ENCODE data around the gene PDZD7.

PDZD7 gene

GRCh38 chr10:101031128-101031795 lies at the start of gene PDZD7, which contains the start of gene SFXN3:
TSS of gene PDZD7 (minus strand) at chr10:101031129. CDS start at chr10:101030219, 910 bp downstream.
TSS of gene SFXN3 (plus strand) at chr10:101031234. CDS start at chr10:101034695, 3,461 bp downstream.
- peak within 1 kb of the TSS; percentile 50 for H3K9ac ChIP-seq (ENCODE audit: low read depth, low read length)
- no peak for TF ChIP-seq EZH2 (IDR thresholded peaks at IDR 0.05; ENCODE audit: borderline replicate concordance, low read depth, low read length, severe bottlenecking)
- peak within 1 kb of the TSS; percentile 19 to 68; a peak in 3 of 4 replicates for H3K4me3 ChIP-seq (ENCODE audit: low read depth in 1 of 2, low read length in 2 of 2)
- H3K36me3 ChIP-seq (ENCODE audit: insufficient read depth, low read length): no peaks in the 10 kb centered on the region
- H3K79me2 ChIP-seq (ENCODE audit: insufficient read depth, low read length): no peaks in the 10 kb centered on the region
- H3K4me2 ChIP-seq (ENCODE audit: insufficient read depth, low read length): peak within 1 kb of the TSS; percentile 93
- peaks cover 16% of the 10 kb centered on the region for H4K20me1 ChIP-seq (ENCODE audit: insufficient read depth, low read length)
- peak; percentile 92 for DNase-seq
- peaks cover 14% of the 10 kb centered on the region for H3K27me3 ChIP-seq (ENCODE audit: insufficient read depth, low read length, poor library complexity)
- H3K27ac ChIP-seq (ENCODE audit: low read length): peak within 1 kb of the TSS; percentile 20; the same call in 1 of the 2 replicates
- peak; percentile 95 for ATAC-seq (ENCODE audit: insufficient read depth, low read depth)
- peak within 1 kb of the TSS; percentile 78 for H2AFZ ChIP-seq (ENCODE audit: low read depth, low read length)
- peaks cover 32% of the 10 kb centered on the region for H3K4me1 ChIP-seq (ENCODE audit: insufficient read depth, low read length)
- no peaks in the 10 kb centered on the region for H3K9me3 ChIP-seq (ENCODE audit: insufficient read depth, low read length, severe bottlenecking)

- H3K4me2 ChIP-seq (ENCODE audit: insufficient read depth, low read length): no peak overlapping the region
- H3K27ac ChIP-seq (ENCODE audit: low read length): no peak overlapping the region
- H3K4me3 ChIP-seq (ENCODE audit: low read depth in 1 of 2, low read length in 2 of 2): no peak overlapping the region
- no peaks in the 10 kb centered on the region for H3K4me1 ChIP-seq (ENCODE audit: insufficient read depth, low read length)
- peaks cover 6% of the 10 kb centered on the region; the same call in 1 of the 2 replicates for H4K20me1 ChIP-seq (ENCODE audit: insufficient read depth, low read length)
- ATAC-seq (ENCODE audit: insufficient read depth, low read depth) (no peak), DNase-seq (no peak)
- H3K79me2 ChIP-seq (ENCODE audit: insufficient read depth, low read length): no peaks in the 10 kb centered on the region
- TF ChIP-seq EZH2 (IDR thresholded peaks at IDR 0.05; ENCODE audit: borderline replicate concordance, low read depth, low read length, severe bottlenecking): no peak
- TF ChIP-seq CTCF (IDR thresholded peaks at IDR 0.05; ENCODE audit: borderline replicate concordance, extremely low read depth, low read length, poor library complexity, severe bottlenecking): no peak
- H2AFZ ChIP-seq (ENCODE audit: low read depth, low read length): no peak overlapping the region
- peaks cover 33% of the 10 kb centered on the region for H3K27me3 ChIP-seq (ENCODE audit: insufficient read depth, low read length, poor library complexity)
- H3K36me3 ChIP-seq (ENCODE audit: insufficient read depth, low read length): no peaks in the 10 kb centered on the region
- no peak overlapping the region for H3K9ac ChIP-seq (ENCODE audit: low read depth, low read length)
- H3K9me3 ChIP-seq (ENCODE audit: insufficient read depth, low read length, severe bottlenecking): no peaks in the 10 kb centered on the region
Observed at GRCh38 chr10:101079874-101080273, 48.9 kb upstream of the PDZD7 start.

GRCh38 chr10:101076630-101077029 lies 45.7 kb upstream of the PDZD7 start:
- no peak for ATAC-seq (ENCODE audit: insufficient read depth, low read depth)
- Histone ChIP-seq H3K27me3 (ENCODE audit: insufficient read depth, low read length, poor library complexity) (peaks cover 24% of the 10 kb centered on the region), H3K9ac (ENCODE audit: low read depth, low read length) (no peak overlapping the region), H3K4me1 (ENCODE audit: insufficient read depth, low read length) (no peaks in the 10 kb centered on the region), H3K4me3 (ENCODE audit: low read depth in 1 of 2, low read length in 2 of 2) (no peak overlapping the region), H3K27ac (ENCODE audit: low read length) (no peak overlapping the region), H3K9me3 (ENCODE audit: insufficient read depth, low read length, severe bottlenecking) (no peaks in the 10 kb centered on the region), H3K36me3 (ENCODE audit: insufficient read depth, low read length) (no peaks in the 10 kb centered on the region), H4K20me1 (ENCODE audit: insufficient read depth, low read length) (0 out of 2 replicates have a peak, but pooled peaks cover 6% of the 10 kb centered on the region), H2AFZ (ENCODE audit: low read depth, low read length) (no peak overlapping the region), H3K4me2 (ENCODE audit: insufficient read depth, low read length) (no peak overlapping the region), H3K79me2 (ENCODE audit: insufficient read depth, low read length) (no peaks in the 10 kb centered on the region)
- no peak for DNase-seq
- TF ChIP-seq CTCF (IDR thresholded peaks at IDR 0.05; ENCODE audit: borderline replicate concordance, extremely low read depth, low read length, poor library complexity, severe bottlenecking) (no peak), EZH2 (IDR thresholded peaks at IDR 0.05; ENCODE audit: borderline replicate concordance, low read depth, low read length, severe bottlenecking) (no peak)

GRCh38 chr10:101075775-101076174 lies 44.8 kb upstream of the PDZD7 start:
- no peak for TF ChIP-seq CTCF (IDR thresholded peaks at IDR 0.05; ENCODE audit: borderline replicate concordance, extremely low read depth, low read length, poor library complexity, severe bottlenecking)
- peak; percentile 12 for TF ChIP-seq EZH2 (IDR thresholded peaks at IDR 0.05; ENCODE audit: borderline replicate concordance, low read depth, low read length, severe bottlenecking)
- Histone ChIP-seq H3K4me3 (ENCODE audit: low read depth in 1 of 2, low read length in 2 of 2) (no peak overlapping the region), H3K9me3 (ENCODE audit: insufficient read depth, low read length, severe bottlenecking) (no peaks in the 10 kb centered on the region), H2AFZ (ENCODE audit: low read depth, low read length) (no peak overlapping the region), H3K27ac (ENCODE audit: low read length) (no peak overlapping the region), H3K36me3 (ENCODE audit: insufficient read depth, low read length) (no peaks in the 10 kb centered on the region), H4K20me1 (ENCODE audit: insufficient read depth, low read length) (0 out of 2 replicates have a peak, but pooled peaks cover 6% of the 10 kb centered on the region), H3K4me1 (ENCODE audit: insufficient read depth, low read length) (no peaks in the 10 kb centered on the region), H3K4me2 (ENCODE audit: insufficient read depth, low read length) (no peak overlapping the region), H3K27me3 (ENCODE audit: insufficient read depth, low read length, poor library complexity) (peaks cover 17% of the 10 kb centered on the region), H3K79me2 (ENCODE audit: insufficient read depth, low read length) (no peaks in the 10 kb centered on the region), H3K9ac (ENCODE audit: low read depth, low read length) (no peak overlapping the region)
- no peak for DNase-seq
- no peak for ATAC-seq (ENCODE audit: insufficient read depth, low read depth)
